Cardiac ventricle fibroblast (primary cell): ENCODE measurements around the gene CYP46A1. TPM values are rescaled to one million over a fixed set of nuclear protein-coding genes. Genes with fewer than 3 reads are reported as not detected.

Experiments
- total RNA-seq: library from RNA; depleted of rRNA; stranded (reverse); fragments of >200 nt; gene quantifications from 2 replicates; pipeline ENCODE4 v1.2.3, GENCODE V29; 2015

CYP46A1 gene
- 0.19 and 0.54 TPM in 2 replicates for total RNA-seq

GRCh38 chr14:99683619-99684409, at the start of gene CYP46A1:
TSS of gene CYP46A1 (plus strand) at chr14:99684298. CDS start at chr14:99684418, 120 bp downstream.

DNA sequence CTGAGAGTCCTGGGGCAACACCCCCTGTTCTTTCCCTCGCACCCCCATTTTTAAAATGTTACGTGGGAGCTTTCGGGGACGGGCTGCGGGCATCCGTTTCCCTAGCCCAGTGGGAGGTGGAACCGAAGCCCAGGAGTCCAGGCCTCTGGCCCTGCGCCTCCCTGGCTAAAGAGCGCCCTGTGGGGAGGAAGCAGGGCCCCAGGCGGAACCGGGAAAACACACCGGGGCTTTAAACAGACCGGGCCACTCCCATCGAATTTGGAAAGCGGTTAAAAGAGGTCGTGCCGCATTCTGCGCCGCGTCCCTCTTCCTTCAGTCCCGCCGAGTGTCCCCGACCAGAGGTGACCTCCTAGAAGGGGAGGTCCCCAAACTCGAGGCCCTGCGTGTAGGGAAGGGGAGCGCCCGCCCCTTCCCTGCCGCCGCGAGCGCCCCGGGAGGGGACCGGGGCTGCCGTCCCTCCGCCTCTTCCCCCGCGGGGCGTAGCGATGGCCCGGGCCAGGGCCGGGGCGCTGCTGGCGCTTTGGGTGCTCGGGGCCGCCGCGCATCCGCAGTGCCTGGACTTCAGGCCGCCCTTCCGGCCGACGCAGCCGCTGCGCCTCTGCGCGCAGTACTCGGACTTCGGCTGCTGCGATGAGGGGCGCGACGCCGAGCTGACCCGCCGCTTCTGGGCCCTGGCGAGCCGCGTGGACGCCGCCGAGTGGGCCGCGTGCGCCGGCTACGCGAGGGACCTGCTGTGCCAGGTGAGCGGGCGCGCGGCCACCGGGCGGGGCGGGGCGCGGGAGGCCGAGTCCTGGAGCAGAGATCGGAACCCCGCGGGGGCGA, 39.2 kb upstream of the CYP46A1 start, which contains the start of gene HHIPL1:
Gene HHIPL1, plus strand, starts transcription at position 407 of the 822 bp plus-strand sequence. Its CDS starts 79 bp downstream, at position 486.

Other genes starting within 250 kb of the CYP46A1 start
- gene SETD3, start 203.4 kb upstream of the CYP46A1 start, total RNA-seq: 29.1 and 40.8 TPM in 2 replicates
- gene CCNK, start 202.9 kb upstream of the CYP46A1 start, total RNA-seq: 15.9 and 29.0 TPM in 2 replicates
- gene CCDC85C, start 80.1 kb upstream of the CYP46A1 start, total RNA-seq: 2.4 and 3.0 TPM in 2 replicates
- 3.9 and 6.6 TPM in 2 replicates for gene HHIPL1, start 39.2 kb upstream of the CYP46A1 start, total RNA-seq
- 19.1 and 21.5 TPM in 2 replicates for gene EML1, start 109.1 kb downstream of the CYP46A1 start, total RNA-seq